ENCODE measurements around the gene NRM.
"Not testable (repeated sequence)": the region's sequence is repeated elsewhere in the genome, so short reads cannot be mapped to it uniquely, and the experiment has no call there.

NRM gene

DNA sequence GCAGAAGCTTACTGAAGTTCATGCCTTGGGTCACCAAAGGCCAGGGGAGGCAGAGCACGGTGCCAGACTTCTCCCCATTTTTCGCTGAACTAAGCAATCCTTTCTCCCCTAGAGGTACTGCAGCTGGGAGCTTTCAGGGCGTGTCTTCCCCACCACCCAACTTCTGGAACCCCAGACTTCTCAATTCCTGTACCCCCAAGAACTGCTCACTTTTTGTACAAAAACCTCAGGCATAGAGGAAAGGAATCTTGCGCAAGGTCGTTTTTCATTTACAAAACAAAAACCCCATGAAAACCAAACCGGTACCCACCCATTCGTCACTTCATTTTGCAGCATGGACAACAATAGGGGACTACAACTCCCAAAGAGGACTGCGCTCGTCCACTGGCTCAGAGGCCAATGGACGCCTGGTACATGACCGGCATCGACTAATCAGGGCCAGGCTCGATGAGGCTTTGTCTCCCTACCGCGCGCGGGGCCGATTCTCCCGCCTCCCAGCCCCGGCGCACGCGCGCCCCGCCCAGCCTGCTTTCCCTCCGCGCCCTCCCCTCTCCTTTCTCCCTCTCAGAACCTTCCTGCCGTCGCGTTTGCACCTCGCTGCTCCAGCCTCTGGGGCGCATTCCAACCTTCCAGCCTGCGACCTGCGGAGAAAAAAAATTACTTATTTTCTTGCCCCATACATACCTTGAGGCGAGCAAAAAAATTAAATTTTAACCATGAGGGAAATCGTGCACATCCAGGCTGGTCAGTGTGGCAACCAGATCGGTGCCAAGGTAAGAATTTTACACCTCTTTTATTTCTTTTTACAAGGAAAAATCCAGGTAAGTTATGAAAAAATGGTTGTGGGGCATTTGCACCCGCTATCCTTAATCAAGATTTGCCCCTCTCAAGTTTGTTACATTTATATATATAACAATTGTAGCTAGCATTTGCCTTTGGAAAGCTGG lies 29.3 kb upstream of the NRM start, which contains the start of gene TUBB:
Gene TUBB, plus strand, starts transcription at position 562 of the 947 bp plus-strand sequence. Its CDS starts 155 bp downstream, at position 717.
- DNase-seq = peak; percentile 98

DNA sequence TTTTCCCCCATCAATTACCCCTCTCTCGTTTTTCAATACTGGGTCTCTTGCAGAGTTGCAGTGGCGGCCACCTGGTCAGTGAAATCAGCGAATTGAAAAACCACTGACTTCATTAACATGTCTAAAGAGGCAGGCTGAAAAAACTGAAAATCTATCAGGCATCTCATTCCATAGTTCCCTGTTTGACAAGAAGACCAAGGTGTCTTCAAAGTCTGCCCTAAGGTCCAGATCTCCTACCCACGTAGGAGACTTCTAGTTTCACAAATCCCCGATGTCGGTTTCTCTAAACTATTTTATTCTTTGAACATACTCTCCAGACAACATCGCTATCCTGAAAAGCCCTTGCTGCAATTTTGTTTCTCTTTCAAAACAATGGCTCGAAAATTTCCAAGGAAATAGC lies 28.6 kb upstream of the NRM start:
- no peak for DNase-seq

DNA sequence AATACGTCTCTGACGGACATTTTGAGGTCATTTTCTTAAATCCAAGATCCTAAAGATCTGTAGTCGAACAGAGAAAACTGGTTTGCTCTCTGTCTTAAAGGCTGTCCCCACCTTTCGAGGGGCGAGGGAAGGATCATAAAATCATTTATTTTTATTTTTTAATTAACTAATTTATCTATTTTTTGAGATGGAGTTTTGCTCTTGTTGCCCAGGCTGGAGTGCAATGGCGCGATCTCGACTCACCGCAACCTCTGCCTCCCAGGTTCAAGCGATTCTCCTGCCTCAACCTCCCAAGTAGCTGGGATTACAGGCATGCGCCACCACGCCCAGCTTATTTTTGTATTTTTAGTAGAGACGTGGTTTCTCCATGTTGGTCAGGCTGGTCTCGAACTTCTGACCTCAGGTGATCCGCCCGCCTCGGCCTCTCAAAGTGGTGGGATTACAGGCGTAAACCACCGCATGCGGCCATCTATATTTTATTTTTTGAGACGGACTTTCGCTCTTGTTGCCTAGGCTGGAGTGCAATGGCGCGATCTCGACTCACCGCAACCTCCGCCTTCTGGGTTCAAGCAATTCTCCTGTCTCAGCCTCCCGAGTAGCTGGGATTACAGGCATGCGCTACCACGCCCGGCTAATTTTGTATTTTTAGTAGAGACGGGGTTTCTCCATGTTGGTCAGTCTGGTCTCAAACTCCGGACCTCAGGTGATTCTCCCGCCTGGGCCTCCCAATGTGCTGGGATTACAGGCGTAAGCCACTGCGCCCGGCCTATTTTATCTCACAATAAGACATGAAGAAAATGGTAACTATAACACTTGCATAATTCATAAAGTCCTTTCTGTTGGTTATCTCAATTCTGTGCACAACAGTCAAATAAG lies 27.3 kb upstream of the NRM start:
- not testable (repeated sequence) for DNase-seq

DNA sequence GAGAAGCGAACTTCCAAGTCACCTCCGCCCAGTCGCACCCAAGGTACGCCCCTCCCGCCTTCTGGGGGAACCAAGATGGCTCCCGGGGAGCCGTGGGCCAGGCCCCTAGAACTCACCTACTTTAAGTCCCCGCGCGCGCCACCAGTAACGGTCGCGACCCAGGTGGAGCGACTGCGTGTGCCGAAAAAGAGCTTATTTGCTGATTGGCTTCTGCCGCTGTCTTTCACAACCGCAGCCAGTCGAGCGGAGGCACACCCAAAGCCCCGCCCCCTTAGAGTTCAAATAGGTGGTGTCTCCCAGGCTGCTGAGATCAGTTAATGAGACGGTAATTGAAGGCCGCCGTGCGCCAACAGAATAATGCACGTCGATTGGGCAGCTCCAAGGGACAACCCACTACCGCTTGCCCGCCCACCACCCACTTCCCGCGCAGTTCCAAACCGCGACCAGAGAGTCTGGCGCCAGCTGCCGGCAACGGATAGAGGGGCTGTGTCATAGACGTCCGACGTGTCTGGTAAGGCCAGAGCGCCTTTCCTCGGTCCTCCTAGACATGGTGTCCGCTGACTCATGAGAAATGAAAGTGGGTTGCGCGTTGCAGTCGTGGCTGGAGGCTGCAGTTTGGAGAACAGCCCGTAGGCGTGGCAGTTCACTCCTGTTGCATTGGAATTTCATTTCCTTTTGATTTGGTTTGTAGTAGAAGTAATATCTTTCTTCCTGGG lies 26.5 kb upstream of the NRM start, which contains the start of gene MDC1:
Gene MDC1, minus strand, starts transcription at position 153 of the 716 bp plus-strand sequence. CDS start 2,106 bp downstream, outside the sequence.
- peak; percentile 100 for DNase-seq

DNA sequence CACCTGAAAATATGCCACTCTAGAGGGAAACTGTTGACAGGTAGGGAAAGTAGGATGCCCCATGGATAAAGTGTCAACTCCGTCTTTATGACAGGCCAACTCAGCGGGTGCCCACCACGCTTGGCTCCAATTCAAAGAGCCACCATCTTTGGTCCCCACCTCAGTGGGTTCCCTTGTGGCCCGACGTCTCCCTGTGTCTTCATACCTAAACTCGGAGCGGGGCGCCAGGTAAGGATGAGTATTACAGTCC lies 26.0 kb upstream of the NRM start:
- no peak for DNase-seq

DNA sequence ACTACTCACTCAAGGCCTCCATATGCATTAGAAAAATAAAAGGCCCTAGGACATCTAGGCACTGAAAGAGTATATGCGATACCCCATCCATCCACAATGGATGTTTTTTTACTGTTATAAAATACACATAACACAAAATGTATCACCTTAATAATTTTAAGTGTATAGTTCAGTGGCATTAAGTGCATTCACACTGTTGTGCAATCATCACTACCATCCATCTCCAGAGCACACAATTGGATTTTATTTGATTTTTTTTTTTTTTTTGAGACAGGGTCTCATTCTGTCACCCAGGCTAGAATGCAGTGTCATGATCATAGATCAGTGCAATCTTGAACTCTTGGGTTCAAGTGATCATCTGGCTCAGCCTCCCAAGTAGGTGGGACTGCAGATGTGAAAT lies 23.5 kb upstream of the NRM start:
- DNase-seq = no peak

DNA sequence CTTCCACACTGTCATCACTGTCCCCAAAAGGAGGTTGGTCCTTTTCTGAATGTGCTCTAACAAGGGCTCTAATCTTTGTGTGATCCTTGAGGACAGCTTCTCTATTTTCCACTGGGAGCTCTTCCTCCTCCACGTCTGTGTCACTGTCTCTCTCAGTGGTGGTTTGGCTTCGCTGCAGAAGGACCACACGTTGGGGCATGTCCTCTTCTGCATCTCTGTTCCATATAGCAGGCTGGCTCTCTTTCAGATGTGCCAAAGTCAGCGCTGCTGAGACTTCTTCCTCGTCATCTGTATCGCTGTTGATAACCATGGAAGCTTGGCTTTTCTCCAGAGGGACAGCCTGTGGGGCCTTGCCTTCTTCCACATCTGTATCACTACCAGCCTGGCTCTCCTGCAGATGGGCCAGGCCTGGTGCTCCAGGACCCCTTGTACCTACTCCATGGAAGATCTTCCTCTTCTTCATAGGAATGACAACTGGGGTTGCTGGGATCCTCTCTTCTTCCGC lies 21.7 kb upstream of the NRM start:
- no peak for DNase-seq

DNA sequence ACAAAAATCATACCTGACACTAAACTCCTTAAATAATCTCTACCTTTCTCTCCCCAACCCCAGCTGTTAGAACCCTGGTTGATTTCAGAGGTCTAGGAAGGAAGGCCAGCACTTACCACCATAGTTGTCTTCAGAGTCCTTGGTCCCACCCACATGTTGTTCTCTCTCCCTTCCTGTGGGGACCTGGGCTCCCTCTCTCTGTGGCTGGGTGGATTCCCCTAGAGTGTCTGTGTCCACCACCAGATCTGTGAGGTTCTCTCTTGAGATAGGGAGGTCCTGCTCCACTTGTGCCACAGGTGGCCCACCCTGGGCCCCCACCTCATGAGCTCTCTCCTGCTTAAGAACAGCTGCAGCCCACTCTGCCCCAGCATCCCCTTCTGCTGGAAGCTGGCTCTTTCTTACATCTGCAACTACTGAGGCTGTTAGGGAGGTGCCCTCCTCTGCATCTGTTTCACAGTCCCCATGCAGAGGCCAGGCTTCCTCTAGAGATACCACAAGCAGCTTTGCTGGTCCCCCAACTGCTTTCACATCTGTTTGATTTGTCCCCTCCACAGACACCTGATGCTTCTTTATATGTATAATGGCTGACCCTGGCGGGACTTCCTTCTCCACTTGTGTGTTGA lies 21.1 kb upstream of the NRM start:
- DNase-seq = no peak

DNA sequence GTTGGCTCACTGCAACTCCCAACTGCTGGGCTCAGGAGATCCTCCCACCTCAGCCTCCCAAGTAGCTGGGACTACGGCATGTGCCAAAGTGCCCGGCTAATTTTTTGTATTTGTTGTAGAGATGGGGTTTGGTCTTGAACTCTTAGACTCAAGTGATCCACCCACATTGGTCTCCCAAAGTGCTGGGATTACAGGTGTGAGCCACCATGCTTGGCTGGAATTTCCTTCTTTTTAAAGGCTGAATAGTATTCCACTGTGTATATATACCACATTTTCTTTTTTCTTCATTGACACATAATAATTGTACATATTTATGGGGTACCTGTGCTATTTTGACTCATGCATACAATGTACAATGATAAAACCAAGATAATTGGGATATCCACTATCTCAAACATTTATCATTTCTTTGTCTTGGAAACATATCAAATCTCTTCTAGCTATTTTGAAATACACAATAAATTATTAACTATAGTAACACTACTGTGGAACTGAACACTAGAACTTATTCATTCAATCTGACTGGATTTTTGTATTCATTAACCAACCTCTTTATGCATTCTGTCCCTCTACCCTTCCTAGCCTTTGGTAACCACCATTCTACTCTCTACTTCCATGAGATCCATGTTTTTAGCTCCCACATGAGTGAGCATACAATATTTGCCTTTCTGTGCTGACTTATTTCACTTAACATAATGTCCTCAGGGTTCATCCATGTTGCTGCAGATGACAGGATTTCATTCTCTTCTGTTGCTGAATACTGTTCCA lies 18.5 kb upstream of the NRM start:
- no peak for DNase-seq

DNA sequence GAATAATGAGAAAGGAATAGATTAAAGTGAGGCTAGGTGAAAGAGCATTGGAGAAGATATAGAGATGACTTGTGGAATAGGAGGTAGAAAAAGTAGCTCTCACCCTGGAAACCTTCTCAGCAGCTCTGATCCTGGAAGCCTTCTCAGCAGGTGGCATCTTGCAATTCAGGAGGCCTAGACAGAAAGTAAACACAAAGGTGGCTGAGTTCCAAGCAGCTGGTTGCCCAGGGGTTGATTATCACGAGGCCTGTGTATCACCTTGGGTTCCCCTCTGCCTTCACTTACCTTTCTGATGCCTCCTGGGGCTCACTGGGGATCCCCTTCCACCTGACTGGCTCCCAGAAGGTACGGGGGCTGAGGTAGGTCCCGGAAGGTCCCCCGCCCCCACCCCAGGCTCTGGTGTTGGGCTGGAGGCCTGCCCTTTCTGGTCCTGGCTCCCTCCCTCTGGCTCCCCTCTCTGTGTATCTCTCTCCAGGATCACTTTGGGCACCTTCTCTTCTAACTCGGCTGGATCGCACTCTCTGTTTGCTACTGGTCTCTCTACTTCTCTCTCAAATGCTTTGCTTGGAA lies 16.6 kb upstream of the NRM start:
- DNase-seq = no peak

DNA sequence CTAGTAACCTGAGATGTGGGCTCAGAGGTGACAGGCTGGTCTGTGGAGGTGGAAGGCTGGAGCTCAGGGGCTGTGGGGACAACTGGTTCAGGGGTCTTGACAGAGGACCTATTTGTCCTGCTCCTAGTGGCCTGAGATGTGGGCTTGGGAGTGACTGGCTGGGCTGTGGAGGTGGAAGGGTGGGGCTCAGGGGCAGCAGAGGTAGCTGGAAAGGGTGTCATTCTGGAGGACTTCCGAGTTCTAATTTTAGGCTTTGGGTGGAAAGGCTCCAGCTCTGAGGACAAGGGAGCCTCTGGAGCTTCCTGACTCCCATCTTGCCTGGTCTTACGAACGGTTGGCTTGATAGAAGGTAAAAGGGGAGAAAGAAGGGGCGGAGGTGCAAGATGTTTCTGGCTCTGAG lies 14.8 kb upstream of the NRM start:
- DNase-seq = no peak

DNA sequence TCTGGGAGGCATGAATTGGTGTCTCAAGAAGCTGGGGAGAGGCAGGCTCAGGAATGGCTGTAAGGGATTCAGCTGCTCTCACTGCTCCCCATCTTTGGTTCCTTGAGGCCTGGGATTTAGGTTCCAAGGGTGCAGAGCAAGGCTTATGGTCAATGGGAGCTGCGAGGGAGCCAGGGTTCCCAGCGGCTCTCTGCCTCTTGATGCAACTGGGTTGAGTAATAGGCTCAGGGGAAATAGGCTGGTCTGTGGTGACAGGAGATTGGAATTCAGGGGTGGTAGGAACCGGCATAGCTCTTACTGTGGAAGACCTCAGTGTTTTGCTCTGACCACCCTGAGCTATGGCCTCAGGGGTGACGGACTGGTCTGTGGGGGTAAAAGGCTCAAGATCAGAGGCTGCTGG lies 13.0 kb upstream of the NRM start:
- DNase-seq = no peak

DNA sequence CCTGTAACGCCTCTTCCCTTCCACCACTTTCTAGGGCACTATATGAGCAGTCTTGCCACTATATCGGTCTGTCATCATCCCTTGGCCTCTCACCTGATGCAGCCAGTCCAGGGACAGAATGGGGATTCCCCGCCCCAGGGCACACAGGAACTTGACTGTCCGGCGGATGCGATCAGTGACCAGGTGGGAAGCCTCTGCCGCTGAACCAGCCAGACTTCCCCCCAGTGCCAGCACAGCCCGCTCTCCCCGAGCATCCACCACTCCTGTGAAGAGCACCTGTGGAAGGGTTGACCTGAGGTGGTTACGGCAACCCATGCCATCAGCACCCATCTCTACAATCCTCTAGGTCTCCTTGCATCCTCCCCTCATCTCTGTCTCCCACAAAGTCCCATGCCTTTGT lies 12.2 kb upstream of the NRM start:
- DNase-seq = no peak

DNA sequence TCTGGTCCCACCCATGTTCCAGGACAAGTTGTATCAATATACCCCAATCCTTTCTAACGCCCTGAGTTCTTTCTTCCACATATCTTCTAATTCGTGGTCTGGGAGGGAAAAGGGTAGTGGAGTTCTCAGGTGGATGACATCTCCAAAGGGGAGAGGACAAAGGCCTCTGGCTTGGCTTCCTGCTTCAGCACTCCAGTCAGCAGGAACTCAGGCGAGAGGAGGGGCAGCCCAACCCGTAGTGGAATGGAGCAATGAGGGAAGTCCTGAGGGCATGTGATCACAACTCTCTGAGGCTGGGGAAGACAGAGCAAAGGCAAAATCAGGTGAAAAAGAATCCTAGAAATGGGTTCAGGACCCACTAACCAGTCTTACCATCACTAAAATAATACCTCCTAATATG lies 9.6 kb upstream of the NRM start:
- DNase-seq = no peak

DNA sequence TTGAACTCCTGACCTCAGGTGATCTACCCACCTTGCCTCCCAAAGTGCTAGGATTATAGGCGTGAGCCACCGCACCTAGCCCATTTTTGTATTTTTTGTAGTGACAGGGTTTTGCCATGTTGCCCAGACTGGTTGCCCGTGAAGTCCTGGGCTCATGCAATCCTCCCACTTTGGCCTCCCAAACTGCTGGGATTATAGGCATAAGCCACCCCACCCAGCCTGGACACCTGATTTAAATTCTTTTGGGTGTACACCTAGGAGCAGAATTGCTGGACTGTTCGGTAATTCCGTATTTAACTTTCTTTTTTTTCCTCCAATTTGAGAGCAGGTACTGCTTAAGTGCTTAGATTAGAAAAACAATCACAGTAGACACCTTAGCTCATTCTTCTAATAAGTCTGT lies 5.6 kb upstream of the NRM start:
- no peak for DNase-seq

DNA sequence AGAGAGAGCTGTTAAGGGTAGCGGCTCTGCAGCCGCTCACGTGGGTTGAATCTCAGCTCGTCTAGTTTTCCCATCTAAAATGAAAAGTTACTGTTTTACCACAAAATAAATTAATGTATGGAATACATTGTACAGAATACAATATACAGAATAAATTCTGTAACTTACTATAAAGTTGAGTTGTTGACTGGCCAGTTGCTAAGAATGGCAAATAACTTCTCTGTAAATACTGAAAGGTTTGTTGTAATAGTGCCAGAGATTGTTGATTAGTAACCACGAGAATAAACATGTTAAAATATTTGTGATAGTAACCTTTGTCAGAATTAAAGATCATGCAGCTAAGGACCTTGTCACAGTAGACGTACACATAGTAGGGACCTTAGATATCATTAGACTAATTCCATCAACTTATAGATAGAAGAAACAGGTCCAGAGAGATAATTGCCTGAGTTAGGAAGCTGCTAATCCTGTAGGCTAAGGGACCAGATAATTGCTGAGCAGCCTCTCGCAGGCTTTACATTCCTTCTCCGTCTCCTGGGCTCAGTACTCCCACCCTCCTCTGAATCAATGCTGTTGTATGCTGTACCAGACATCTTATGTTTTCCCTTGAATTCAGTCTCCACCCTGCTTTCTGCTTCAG lies 544 bp upstream of the NRM start:
- DNase-seq = no peak

DNA sequence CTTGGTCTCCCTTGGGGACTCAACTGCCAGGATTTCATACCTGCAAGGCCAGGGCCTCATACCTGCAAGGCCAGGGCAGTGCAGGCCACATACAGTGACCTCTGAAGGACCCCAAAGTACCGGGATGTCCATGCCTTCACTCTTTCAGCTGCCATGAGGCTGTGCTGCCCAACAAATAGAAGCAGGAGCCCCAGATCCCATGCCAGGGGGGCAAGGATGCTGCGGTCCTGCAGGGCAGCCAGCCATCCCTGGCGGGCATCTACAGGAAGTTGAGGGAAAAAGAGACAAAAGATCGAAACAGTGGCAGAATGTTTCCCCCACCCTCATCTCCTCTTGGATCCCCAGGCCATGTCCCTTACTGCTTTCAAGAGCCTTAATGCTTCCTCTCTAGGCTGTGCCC lies 799 bp downstream of the NRM start:
- no peak for DNase-seq

DNA sequence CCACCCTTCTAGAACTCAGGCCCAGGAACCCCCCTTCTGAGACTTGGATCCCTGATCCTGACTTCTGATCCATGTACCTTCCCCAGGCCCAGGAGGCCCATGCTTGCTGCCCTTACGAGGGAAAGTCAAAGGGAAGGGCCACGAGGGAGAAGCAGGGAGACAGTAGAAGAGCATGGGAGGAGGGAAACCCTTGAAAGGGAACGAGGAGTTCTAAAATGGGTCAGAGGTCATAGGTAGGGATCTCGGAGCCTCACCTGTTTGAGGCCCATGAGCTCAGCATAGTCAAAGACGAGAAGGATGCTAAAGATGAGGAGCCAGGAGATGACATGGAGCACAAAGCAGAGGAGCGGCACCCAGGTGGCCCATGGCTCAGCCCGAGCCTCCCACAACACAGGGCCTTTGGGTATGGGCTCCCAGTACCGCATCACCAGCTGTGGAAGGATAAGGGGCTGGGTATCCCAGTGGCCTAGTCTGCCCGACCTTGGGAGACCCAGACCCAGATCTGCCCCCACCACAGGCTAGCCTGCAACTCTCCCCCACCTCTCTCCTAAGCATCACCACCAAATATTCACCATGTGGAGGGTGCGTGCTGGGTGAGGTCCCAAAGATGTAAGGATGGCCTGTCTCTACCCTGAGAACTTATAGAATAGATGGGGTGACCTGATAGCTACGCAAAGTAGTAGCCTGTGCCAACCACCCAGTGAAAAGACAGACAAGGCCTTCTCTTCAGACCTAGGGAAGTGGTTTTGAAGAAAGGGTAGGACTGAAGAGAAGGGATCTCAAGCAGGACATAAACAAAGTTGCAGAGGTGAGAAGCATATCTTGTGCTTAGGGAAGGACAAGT lies 1.5 kb downstream of the NRM start:
- no peak for DNase-seq

DNA sequence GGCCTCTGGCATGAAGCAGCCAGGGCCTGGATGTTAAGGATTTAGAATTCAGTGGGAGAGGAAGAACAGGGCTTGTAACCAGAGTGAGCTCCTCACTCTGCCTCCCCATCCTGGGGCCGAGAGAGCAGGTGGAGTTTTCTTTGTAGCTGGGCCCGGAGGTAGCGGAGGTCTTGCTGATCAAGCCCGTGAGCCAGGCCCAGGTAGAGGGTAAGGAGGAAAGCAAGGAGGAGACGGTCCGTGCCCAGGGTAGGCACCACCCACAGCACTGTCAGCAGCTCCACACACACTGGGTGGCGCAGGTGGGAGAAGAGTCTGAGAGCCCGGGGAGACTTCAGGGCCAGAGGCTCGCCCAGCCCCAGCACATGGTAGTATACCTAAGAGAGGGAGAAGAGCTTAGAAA lies 2.2 kb downstream of the NRM start:
- no peak for DNase-seq

All from activated CD4-positive, alpha-beta T cell treated with anti-CD3 and anti-CD28 coated beads, Interleukin-2, amount 50 U/mL, for 16 hours (primary cell).